Trophoblast cell (in vitro differentiated cells and primary cell): ENCODE results near the gene MYO5C.

Experiments
- DNase-seq, 2 donors: peaks; one replicate each; pipeline ENCODE4 v3.0.0-alpha.2; 2016
- H2AFZ ChIP-seq: 2 replicates; pipeline ENCODE4 v1.6.1; 2013; ENCODE audit warnings: low read length, moderate library complexity, mild to moderate bottlenecking; ENCODE audit not compliant: insufficient read depth, poor library complexity
- H2AK5ac ChIP-seq: 2 replicates; pipeline ENCODE4 v1.6.1; 2013; ENCODE audit warnings: mild to moderate bottlenecking, low read length
- H2BK120ac ChIP-seq: 2 replicates; pipeline ENCODE4 v1.6.1; 2013; ENCODE audit warnings: low read length, mild to moderate bottlenecking, moderate library complexity; ENCODE audit not compliant: insufficient read depth, poor library complexity
- H2BK12ac ChIP-seq: 2 replicates; pipeline ENCODE4 v1.6.1; 2013; ENCODE audit warnings: mild to moderate bottlenecking, low read length, moderate library complexity
- H2BK5ac ChIP-seq: 2 replicates; pipeline ENCODE4 v1.6.1; 2013; ENCODE audit warnings: low read length, low read depth, moderate library complexity, mild to moderate bottlenecking; ENCODE audit not compliant: poor library complexity
- H3K14ac ChIP-seq: 2 replicates; pipeline ENCODE4 v1.6.1; 2013; ENCODE audit warnings: mild to moderate bottlenecking, low read length
- H3K18ac ChIP-seq: 2 replicates; pipeline ENCODE4 v1.6.1; 2013; ENCODE audit warnings: mild to moderate bottlenecking, low read length
- H3K23ac ChIP-seq: 2 replicates; pipeline ENCODE4 v1.6.1; 2013; ENCODE audit warnings: low read length
- H3K27ac ChIP-seq: 2 replicates; pipeline ENCODE4 v1.5.1; 2013; ENCODE audit warnings: low read depth, mild to moderate bottlenecking, inconsistent platforms, low read length, moderate library complexity
- H3K27me3 ChIP-seq: 2 replicates; pipeline ENCODE4 v1.6.1; 2013; ENCODE audit warnings: inconsistent platforms, mild to moderate bottlenecking, low read length, moderate library complexity; ENCODE audit not compliant: insufficient read depth
- H3K36me3 ChIP-seq, 2 experiments: 1 replicate in 1 of 2; 2 replicates in 1 of 2; pipeline ENCODE4 v1.6.1; 2013; ENCODE audit warnings: low read length in 2 of 2, mild to moderate bottlenecking in 2 of 2, moderate library complexity in 1 of 2; ENCODE audit not compliant: insufficient read depth in 2 of 2, control insufficient read depth in 1 of 2
- H3K4ac ChIP-seq: 2 replicates; pipeline ENCODE4 v1.6.1; 2013; ENCODE audit warnings: low read depth, mild to moderate bottlenecking, low read length, moderate library complexity
- H3K4me1 ChIP-seq, 2 experiments: 1 replicate in 1 of 2; 2 replicates in 1 of 2; pipeline ENCODE4 v1.6.1; 2013; ENCODE audit warnings: low read length in 2 of 2, mild to moderate bottlenecking in 2 of 2, moderate library complexity in 1 of 2; ENCODE audit not compliant: insufficient read depth in 2 of 2, control insufficient read depth in 1 of 2
- H3K4me2 ChIP-seq: 2 replicates; pipeline ENCODE4 v1.6.1; 2013; ENCODE audit warnings: inconsistent platforms, mild to moderate bottlenecking, low read length, moderate library complexity
- H3K4me3 ChIP-seq: 2 replicates; pipeline ENCODE4 v1.5.1; 2013; ENCODE audit warnings: mild to moderate bottlenecking, low read depth, low read length, inconsistent platforms
- H3K79me1 ChIP-seq: one replicate; pipeline ENCODE4 v1.6.1; 2013; ENCODE audit warnings: low read length
- H3K79me2 ChIP-seq: 2 replicates; pipeline ENCODE4 v1.6.1; 2013; ENCODE audit warnings: low read length, mild to moderate bottlenecking; ENCODE audit not compliant: control insufficient read depth, insufficient read depth, poor library complexity
- H3K9ac ChIP-seq: 2 replicates; pipeline ENCODE4 v1.6.1; 2013; ENCODE audit warnings: mild to moderate bottlenecking, low read length
- H3K9me3 ChIP-seq: 2 replicates; pipeline ENCODE4 v1.6.1; 2013; ENCODE audit warnings: low read depth, mild to moderate bottlenecking, control low read depth, inconsistent platforms, low read length; ENCODE audit not compliant: insufficient read depth
- H4K12ac ChIP-seq: 2 replicates; pipeline ENCODE4 v1.6.1; 2013; ENCODE audit warnings: low read depth, mild to moderate bottlenecking, low read length, moderate library complexity
- H4K8ac ChIP-seq: 2 replicates; pipeline ENCODE4 v1.6.1; 2013; ENCODE audit warnings: low read depth, mild to moderate bottlenecking, low read length, moderate library complexity
- H4K91ac ChIP-seq: one replicate; pipeline ENCODE4 v1.6.1; 2013; ENCODE audit warnings: low read depth, mild to moderate bottlenecking, low read length, moderate library complexity
- WGBS: extraction: QIAGEN DNeasy Blood & Tissue Kit; methylation state at CpG from one replicate; pipeline ENCODE4 v1.1.7; 2013; ENCODE audit warnings: missing lambda C conversion rate; ENCODE audit not compliant: insufficient read length, insufficient coverage; ENCODE audit errors: extremely low coverage; 5-methylcytosine and 5-hydroxymethylcytosine counted together

Gene MYO5C

DNA sequence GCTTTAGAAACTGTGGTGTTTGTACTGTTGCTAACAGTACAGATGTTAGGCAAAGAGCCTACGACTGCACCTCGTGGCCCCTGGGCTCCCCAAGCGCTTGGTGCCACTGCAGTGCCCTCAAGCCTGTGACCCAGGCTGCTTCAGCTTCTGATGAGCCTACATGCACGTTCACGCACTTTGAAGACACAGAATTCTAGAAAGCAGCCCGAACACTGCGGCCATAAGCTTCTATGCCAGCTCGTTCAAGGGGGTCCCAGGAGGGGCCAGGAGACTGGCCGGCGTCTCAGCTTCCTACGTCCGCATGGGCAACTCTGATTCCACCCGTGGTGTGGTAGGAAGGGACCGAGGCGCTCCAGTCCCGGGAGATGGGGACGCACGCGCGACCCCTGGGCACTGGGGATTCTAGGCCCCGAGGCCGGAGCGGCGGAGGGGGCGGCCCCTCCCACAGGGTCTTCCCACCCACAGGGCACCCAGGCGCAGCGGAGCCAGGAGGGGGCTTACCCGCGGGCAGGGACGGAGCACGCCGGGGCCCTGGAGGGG, 653 bp downstream of the MYO5C start:
- Histone ChIP-seq H2AFZ (peak overlapping the region; percentile 12), H3K27ac (no peak overlapping the region), H2BK5ac (no peak overlapping the region), H3K79me2 (no peaks in the 10 kb centered on the region), H3K14ac (peak overlapping the region; percentile 22), H3K9ac (no peak overlapping the region), H4K12ac (no peak overlapping the region), H2BK12ac (no peak overlapping the region), H3K23ac (no peak overlapping the region), H3K36me3 (no peaks in the 10 kb centered on the region), H3K79me1 (no peaks in the 10 kb centered on the region), H4K8ac (peak overlapping the region; percentile 23), H4K91ac (no peak overlapping the region), H2AK5ac (no peak overlapping the region), H3K27me3 (peaks cover 4% of the 10 kb centered on the region), H2BK120ac (no peak overlapping the region), H3K4ac (no peak overlapping the region), H3K18ac (no peak overlapping the region), H3K9me3 (no peaks in the 10 kb centered on the region), H3K4me3 (peak overlapping the region; percentile 85), H3K4me1 (peaks cover 3 to 6% of the 10 kb centered on the region in 2 experiments), H3K4me2 (peak overlapping the region; percentile 96)
- no CpG with 5 or more reads among the region's 32 CpGs for WGBS
- no peak for DNase-seq

DNA sequence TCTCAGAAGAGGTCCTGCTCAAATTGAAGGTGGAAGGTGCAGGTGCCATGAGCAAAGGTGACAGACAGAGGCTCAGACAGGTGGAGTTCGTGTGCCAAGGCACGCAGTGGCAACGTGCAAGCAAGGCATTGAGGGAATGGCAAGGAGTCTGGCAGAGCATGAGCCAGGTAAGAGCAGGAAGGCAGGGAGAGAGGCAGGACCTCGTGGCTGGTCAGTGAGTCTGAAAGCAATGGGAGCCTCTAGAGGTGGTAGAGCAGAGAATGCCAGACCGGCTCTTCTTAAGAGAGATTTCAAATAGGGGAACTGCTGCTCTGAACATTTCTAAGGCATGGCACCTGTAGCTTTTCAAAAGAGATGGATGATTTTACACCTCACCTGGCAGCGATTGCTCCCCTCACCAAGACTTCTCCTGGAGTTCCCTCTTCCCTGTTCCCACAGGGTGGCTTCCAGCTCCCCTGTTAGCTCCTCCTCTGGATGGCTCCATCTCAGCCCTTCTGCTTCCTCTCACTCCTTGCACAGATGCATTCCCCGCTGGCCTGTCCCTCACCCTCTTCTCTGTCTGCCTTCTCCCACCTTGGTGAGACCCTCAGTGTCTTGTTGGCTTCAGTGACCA, 2.7 kb downstream of the MYO5C start:
- Histone ChIP-seq H3K27me3 (peaks cover 4% of the 10 kb centered on the region), H3K18ac (no peak overlapping the region), H3K4me3 (peak overlapping the region; percentile 47), H3K79me1 (no peaks in the 10 kb centered on the region), H3K4me1 (peaks cover 6% of the 10 kb centered on the region in 2 experiments), H3K23ac (no peak overlapping the region), H3K14ac (no peak overlapping the region), H2BK5ac (no peak overlapping the region), H4K91ac (no peak overlapping the region), H3K9ac (no peak overlapping the region), H2AK5ac (no peak overlapping the region), H3K27ac (no peak overlapping the region), H4K12ac (no peak overlapping the region), H2BK12ac (no peak overlapping the region), H3K4ac (no peak overlapping the region), H3K36me3 (no peaks in the 10 kb centered on the region), H4K8ac (no peak overlapping the region), H2BK120ac (no peak overlapping the region), H2AFZ (no peak overlapping the region), H3K79me2 (no peaks in the 10 kb centered on the region), H3K4me2 (no peak overlapping the region), H3K9me3 (peaks cover 2% of the 10 kb centered on the region)
- WGBS = no CpG with 5 or more reads among the region's 7 CpGs
- no peak for DNase-seq

DNA sequence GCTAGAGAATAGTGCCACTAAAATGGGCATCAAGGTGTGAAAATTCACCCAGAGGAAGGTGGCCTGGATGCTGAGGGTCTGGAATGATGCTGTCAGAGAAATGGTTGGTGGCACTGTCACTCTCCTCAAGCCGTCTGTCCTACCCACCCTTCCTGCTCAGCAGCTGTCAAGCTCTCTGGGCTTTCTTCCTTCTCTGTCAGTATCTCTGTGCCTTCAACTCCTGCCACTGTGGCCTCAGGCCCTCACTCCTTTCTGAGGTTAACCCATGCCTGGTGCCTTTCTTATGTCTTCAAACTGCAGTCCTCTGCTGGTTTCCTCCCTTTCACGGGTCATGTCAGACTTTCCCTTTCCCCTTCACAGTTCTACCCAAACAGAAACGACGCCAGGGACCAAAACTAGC, 4.4 kb downstream of the MYO5C start:
- H2AK5ac ChIP-seq = no peak overlapping the region
- DNase-seq = no peak
- no peak overlapping the region for H3K27ac ChIP-seq
- H3K4me2 ChIP-seq = no peak overlapping the region
- no peak overlapping the region for H3K9ac ChIP-seq
- H2BK12ac ChIP-seq = no peak overlapping the region
- peaks cover 2% of the 10 kb centered on the region for H3K9me3 ChIP-seq
- H3K27me3 ChIP-seq = peaks cover 4% of the 10 kb centered on the region
- no peaks in the 10 kb centered on the region for H3K36me3 ChIP-seq
- no peaks in the 10 kb centered on the region for H3K79me1 ChIP-seq
- WGBS = no CpG with 5 or more reads among the region's 4 CpGs
- no peak overlapping the region for H3K18ac ChIP-seq
- H4K8ac ChIP-seq = no peak overlapping the region
- no peak overlapping the region for H3K4ac ChIP-seq
- H4K12ac ChIP-seq = no peak overlapping the region
- no peak overlapping the region for H4K91ac ChIP-seq
- no peak overlapping the region for H2BK120ac ChIP-seq
- H3K4me3 ChIP-seq = no peak overlapping the region
- H2BK5ac ChIP-seq = no peak overlapping the region
- peaks cover 6% of the 10 kb centered on the region in 2 experiments for H3K4me1 ChIP-seq
- no peak overlapping the region for H3K14ac ChIP-seq
- H3K79me2 ChIP-seq = no peaks in the 10 kb centered on the region
- H2AFZ ChIP-seq = no peak overlapping the region
- no peak overlapping the region for H3K23ac ChIP-seq

DNA sequence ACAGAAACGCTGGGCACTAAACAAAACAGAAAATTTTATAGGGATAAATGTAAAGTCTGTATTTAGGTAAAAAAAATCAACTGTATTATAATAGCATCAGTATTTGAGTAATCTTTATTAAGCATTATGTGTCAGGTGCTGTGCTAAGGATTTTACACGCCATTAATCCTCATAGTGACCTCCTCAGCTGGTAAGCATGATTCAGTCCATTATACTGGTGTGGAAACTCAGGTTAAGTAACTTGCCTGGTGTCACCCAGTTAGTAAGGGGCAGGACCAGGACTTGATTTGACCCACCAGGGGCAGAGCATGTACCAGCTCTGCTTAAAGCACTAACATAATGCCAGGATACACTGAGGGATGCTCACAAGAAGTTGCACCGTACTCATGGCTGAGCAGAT, 4.8 kb downstream of the MYO5C start:
- Histone ChIP-seq H2BK120ac (no peak overlapping the region), H3K23ac (no peak overlapping the region), H3K27me3 (peaks cover 4% of the 10 kb centered on the region), H2BK5ac (no peak overlapping the region), H3K4me1 (peaks cover 6% of the 10 kb centered on the region in 2 experiments), H3K27ac (no peak overlapping the region), H3K79me1 (no peaks in the 10 kb centered on the region), H4K8ac (no peak overlapping the region), H3K79me2 (no peaks in the 10 kb centered on the region), H4K12ac (no peak overlapping the region), H3K14ac (no peak overlapping the region), H3K4me2 (no peak overlapping the region), H2BK12ac (no peak overlapping the region), H2AFZ (no peak overlapping the region), H3K9me3 (peaks cover 2% of the 10 kb centered on the region), H4K91ac (no peak overlapping the region), H3K4ac (no peak overlapping the region), H3K36me3 (no peaks in the 10 kb centered on the region), H3K4me3 (no peak overlapping the region), H3K9ac (no peak overlapping the region), H2AK5ac (no peak overlapping the region), H3K18ac (no peak overlapping the region)
- WGBS = no CpG with 5 or more reads among the region's 3 CpGs
- no peak for DNase-seq
